HEK293 (cell line): ENCODE data around the gene PTHLH.

ENCODE experiments used
- CTCF ChIP-seq: fragments of 450-650 bp; formaldehyde crosslinking; IDR thresholded peaks from 2 replicates; pipeline ENCODE4 v1.5.1; 2016; ENCODE audit warnings: missing biosample characterization, missing genetic modification characterization
- ZNF148 ChIP-seq: fragments of 450-650 bp; formaldehyde crosslinking; IDR thresholded peaks from 2 replicates; pipeline ENCODE4 v1.5.0; 2017; ENCODE audit warnings: missing biosample characterization, missing genetic modification characterization, borderline replicate concordance
- ZNF624 ChIP-seq: fragments of 450-650 bp; formaldehyde crosslinking; IDR thresholded peaks from 2 replicates; pipeline ENCODE4 v1.5.1; 2017; ENCODE audit warnings: missing biosample characterization, missing genetic modification characterization
- ZSCAN30 ChIP-seq: fragments of 450-650 bp; IDR thresholded peaks from 2 replicates; pipeline ENCODE4 v1.5.1; 2018; ENCODE audit warnings: missing biosample characterization, mild to moderate bottlenecking, missing genetic modification characterization, moderate library complexity

GRCh38 chr12:27931390-27931789, 41.1 kb downstream of the PTHLH start:
- TF ChIP-seq ZNF624 (tag by site-specific recombination) (no peak), ZSCAN30 (tag by site-specific recombination) (no peak), ZNF148 (no peak), CTCF (tag by site-specific recombination) (no peak)
